ENCODE data around the gene LARP4B.

Gene LARP4B

DNA sequence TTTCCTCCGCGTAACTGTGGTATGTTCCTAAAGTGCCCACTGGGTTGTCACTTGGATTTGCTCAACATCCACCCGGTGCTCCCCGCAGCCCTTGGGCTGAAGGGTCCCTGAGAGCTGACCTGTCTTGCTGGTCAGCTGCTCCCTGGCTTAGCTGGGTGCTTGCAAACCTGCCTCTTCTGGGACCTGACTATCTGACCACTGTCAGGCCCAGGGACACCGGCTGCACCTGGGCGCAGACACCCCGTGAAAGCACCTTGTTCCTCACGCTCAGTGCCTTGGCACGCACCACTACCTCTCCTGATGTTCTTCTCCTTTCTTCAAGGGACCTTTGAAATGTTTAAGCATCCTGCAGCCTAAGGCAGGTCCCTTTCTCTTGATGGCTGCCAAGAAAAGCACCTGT, 26.6 kb upstream of the LARP4B start:
- no peak overlapping the region for H3K4me3 ChIP-seq (ENCODE audit: control insufficient read depth in 1 of 7, extremely low read depth in 1 of 7, insufficient read depth in 4 of 7, low read depth in 2 of 7, low read length in 6 of 7)
- no peaks in the 10 kb centered on the region for H3K27me3 ChIP-seq (replicated peaks in 2 of 5; ENCODE audit: control insufficient read depth in 4 of 5, insufficient read depth in 5 of 5, low read length in 4 of 5)
- H3K4me1 ChIP-seq (ENCODE audit: control extremely low read depth in 1 of 4, control insufficient read depth in 4 of 4, insufficient read depth in 4 of 4, low read length in 3 of 4), result peaks cover 0 to 8% (median 0%) of the 10 kb centered on the region in 4 experiments
- no peaks in the 10 kb centered on the region for H3K36me3 ChIP-seq (ENCODE audit: control insufficient read depth in 4 of 4, insufficient read depth in 4 of 4, low read length in 3 of 4)
- WGBS (ENCODE audit: insufficient coverage), result over 99% methylated on average over 9 of the region's 9 CpGs
- H3K27ac ChIP-seq (ENCODE audit: insufficient read depth in 1 of 2, low read depth in 1 of 2, low read length in 2 of 2, poor library complexity in 1 of 2, severe bottlenecking in 2 of 2), result no peak overlapping the region
- ChIA-PET POLR2A (no interaction called here), CTCF (no interaction called here)
- no peaks in the 10 kb centered on the region for H3K9me3 ChIP-seq (ENCODE audit: control extremely low read depth in 1 of 5, control insufficient read depth in 4 of 5, insufficient read depth in 2 of 5, low read depth in 1 of 5, low read length in 4 of 5)
- no peak for DNase-seq

DNA sequence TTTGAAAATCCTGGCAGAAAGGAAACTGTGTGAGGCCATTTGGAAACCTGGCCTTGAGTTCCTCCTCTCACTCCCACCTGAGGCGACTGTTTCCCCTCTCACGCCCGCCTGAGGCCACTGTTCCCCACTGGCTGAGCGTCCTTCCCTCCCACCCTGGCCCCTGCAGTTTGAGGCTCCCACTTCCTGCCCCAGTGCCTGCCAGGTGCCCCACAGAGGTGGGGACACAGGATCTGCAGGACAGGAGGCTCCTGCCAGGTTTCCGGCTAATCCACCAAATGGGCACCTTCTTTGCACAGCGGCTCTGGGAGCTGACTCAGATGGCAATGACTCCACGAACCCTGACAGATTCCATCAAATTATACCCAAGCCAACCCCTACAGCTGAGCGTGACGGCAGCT, 24.3 kb upstream of the LARP4B start:
- WGBS (ENCODE audit: insufficient coverage), result 73% methylated on average over 6 of the region's 9 CpGs
- no peak for DNase-seq

DNA sequence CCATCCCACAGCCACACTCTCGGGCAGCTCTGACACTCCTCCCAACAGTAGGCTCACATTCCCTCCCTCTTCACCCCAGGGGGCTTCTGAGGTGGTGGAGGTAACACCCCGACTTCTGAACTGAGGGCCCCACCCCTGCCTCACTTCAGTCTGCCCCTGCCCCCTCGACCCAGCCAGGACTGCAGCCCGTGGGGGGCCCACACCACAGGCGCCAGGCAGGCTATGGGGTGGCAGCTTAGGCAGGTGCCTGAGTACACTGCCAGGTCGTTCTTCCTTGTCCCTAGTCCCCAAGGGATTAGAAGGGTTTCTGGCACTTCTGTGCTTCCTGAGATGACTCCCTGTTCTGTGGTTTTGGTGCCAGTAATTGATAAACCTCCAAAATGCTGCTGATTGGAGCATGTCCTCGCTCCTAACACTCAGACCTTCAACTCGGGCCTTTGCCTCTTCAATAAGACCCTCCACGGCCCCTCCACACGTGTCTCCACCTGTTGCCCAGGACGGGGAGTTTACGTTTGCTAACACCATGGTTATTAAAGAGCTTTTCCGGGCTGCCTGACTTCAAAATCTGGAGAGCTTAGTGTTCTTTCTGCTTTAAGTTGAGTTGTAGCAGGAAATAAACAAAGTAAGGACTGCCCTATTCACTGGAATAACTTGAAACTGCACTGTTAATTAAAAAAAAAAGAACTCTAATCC, 23.8 kb upstream of the LARP4B start:
- Histone ChIP-seq H3K4me3 (ENCODE audit: control insufficient read depth in 1 of 7, extremely low read depth in 1 of 7, insufficient read depth in 4 of 7, low read depth in 2 of 7, low read length in 6 of 7) (no peak overlapping the region), H3K27ac (ENCODE audit: insufficient read depth in 1 of 2, low read depth in 1 of 2, low read length in 2 of 2, poor library complexity in 1 of 2, severe bottlenecking in 2 of 2) (no peak overlapping the region), H3K27me3 (replicated peaks in 2 of 5; ENCODE audit: control insufficient read depth in 4 of 5, insufficient read depth in 5 of 5, low read length in 4 of 5) (no peaks in the 10 kb centered on the region), H3K36me3 (ENCODE audit: control insufficient read depth in 4 of 4, insufficient read depth in 4 of 4, low read length in 3 of 4) (no peaks in the 10 kb centered on the region), H3K4me1 (ENCODE audit: control extremely low read depth in 1 of 4, control insufficient read depth in 4 of 4, insufficient read depth in 4 of 4, low read length in 3 of 4) (peaks cover 0 to 8% (median 0%) of the 10 kb centered on the region in 4 experiments), H3K9me3 (ENCODE audit: control extremely low read depth in 1 of 5, control insufficient read depth in 4 of 5, insufficient read depth in 2 of 5, low read depth in 1 of 5, low read length in 4 of 5) (no peaks in the 10 kb centered on the region)
- ChIA-PET CTCF (no interaction called here), POLR2A (no interaction called here)
- WGBS (ENCODE audit: insufficient coverage), result 63% methylated on average over 11 of the region's 13 CpGs
- no peak for DNase-seq

More for the DNA sequence above, 24.3 kb upstream of the LARP4B start:
- Histone ChIP-seq H3K4me3 (ENCODE audit: control insufficient read depth in 1 of 7, extremely low read depth in 1 of 7, insufficient read depth in 4 of 7, low read depth in 2 of 7, low read length in 6 of 7) (no peak overlapping the region), H3K36me3 (ENCODE audit: control insufficient read depth in 4 of 4, insufficient read depth in 4 of 4, low read length in 3 of 4) (no peaks in the 10 kb centered on the region), H3K4me1 (ENCODE audit: control extremely low read depth in 1 of 4, control insufficient read depth in 4 of 4, insufficient read depth in 4 of 4, low read length in 3 of 4) (peaks cover 0 to 8% (median 0%) of the 10 kb centered on the region in 4 experiments), H3K9me3 (ENCODE audit: control extremely low read depth in 1 of 5, control insufficient read depth in 4 of 5, insufficient read depth in 2 of 5, low read depth in 1 of 5, low read length in 4 of 5) (no peaks in the 10 kb centered on the region), H3K27me3 (replicated peaks in 2 of 5; ENCODE audit: control insufficient read depth in 4 of 5, insufficient read depth in 5 of 5, low read length in 4 of 5) (no peaks in the 10 kb centered on the region), H3K27ac (ENCODE audit: insufficient read depth in 1 of 2, low read depth in 1 of 2, low read length in 2 of 2, poor library complexity in 1 of 2, severe bottlenecking in 2 of 2) (no peak overlapping the region)
- POLR2A ChIA-PET, result no interaction called here
- CTCF ChIA-PET, result interaction anchor here (1.6 kb wide), 1 partner anchor 8 kb away, joined by 4 read pairs; no protein-coding TSS in a partner anchor

DNA sequence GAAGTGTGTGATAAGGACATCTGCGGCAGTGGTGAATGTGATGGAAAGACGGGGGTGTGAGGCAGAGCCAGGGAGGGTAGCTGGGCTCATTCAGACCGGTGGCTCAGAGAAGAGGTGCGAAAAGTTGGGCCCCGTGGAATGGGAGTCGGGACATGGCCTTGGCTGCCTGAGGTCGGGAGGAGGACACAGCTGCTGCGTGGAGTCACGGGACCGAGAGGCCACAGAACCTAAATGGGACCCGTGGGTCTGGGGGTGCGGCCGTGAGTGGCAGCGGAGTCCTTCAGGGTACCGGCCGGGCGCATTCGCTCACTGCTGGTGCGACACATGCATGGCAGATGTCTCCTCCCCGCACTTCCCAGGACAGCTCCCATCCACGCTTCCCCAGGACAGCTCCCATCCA, 22.9 kb upstream of the LARP4B start:
- Histone ChIP-seq H3K27ac (ENCODE audit: insufficient read depth in 1 of 2, low read depth in 1 of 2, low read length in 2 of 2, poor library complexity in 1 of 2, severe bottlenecking in 2 of 2) (no peak overlapping the region), H3K4me3 (ENCODE audit: control insufficient read depth in 1 of 7, extremely low read depth in 1 of 7, insufficient read depth in 4 of 7, low read depth in 2 of 7, low read length in 6 of 7) (no peak overlapping the region), H3K9me3 (ENCODE audit: control extremely low read depth in 1 of 5, control insufficient read depth in 4 of 5, insufficient read depth in 2 of 5, low read depth in 1 of 5, low read length in 4 of 5) (no peaks in the 10 kb centered on the region), H3K4me1 (ENCODE audit: control extremely low read depth in 1 of 4, control insufficient read depth in 4 of 4, insufficient read depth in 4 of 4, low read length in 3 of 4) (peaks cover 0 to 8% (median 0%) of the 10 kb centered on the region in 4 experiments), H3K27me3 (replicated peaks in 2 of 5; ENCODE audit: control insufficient read depth in 4 of 5, insufficient read depth in 5 of 5, low read length in 4 of 5) (no peaks in the 10 kb centered on the region), H3K36me3 (ENCODE audit: control insufficient read depth in 4 of 4, insufficient read depth in 4 of 4, low read length in 3 of 4) (no peaks in the 10 kb centered on the region)
- ChIA-PET CTCF (interaction anchor here (0.6 kb wide), 1 partner anchor 13 kb away, joined by 3 read pairs; no protein-coding TSS in a partner anchor), POLR2A (no interaction called here)
- no peak for DNase-seq
- WGBS (ENCODE audit: insufficient coverage), result 94% methylated on average over 12 of the region's 21 CpGs

DNA sequence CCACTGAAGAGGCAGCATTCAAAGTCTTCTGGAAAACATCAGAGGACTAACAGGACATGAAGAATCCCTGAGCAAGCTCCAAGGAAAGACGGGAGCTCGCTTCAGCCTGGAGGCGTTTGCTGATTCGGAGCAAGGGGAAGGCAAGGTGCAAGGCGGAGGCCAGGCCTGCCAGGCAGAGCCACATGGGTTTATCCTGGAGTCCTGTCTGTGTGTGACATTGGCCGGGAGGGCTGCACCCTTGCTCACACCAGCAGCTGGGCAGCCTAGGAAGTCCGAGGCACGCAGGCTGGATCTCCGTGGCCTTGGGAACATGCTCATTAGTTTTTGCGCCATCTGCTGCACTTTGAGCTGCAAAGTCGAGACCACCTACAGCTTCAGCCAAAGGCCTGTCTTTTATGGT, 22.3 kb upstream of the LARP4B start:
- WGBS (ENCODE audit: insufficient coverage), result over 99% methylated on average over 11 of the region's 11 CpGs

DNA sequence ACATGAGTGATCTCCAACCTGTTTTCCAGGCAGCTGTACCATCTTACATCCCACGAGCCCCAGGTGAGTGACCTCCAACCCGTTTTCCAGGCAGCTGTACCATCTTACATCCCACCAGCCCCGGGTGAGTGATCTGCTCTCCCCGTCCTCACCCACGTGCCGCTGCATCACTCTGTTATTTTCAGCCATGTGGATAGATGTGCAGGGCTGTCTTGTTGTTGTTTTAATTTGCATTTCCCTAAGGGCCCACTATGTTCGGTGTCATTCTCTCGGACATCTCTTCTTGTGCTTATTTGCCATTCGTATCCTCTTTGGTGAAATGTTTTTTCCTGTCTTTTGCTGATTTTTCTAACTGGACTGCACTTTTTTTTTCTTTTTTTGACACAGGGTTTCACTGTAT, 17.9 kb upstream of the LARP4B start:
- Histone ChIP-seq H3K4me1 (ENCODE audit: control extremely low read depth in 1 of 4, control insufficient read depth in 4 of 4, insufficient read depth in 4 of 4, low read length in 3 of 4) (peaks cover 0 to 4% (median 3%) of the 10 kb centered on the region in 4 experiments), H3K9me3 (ENCODE audit: control extremely low read depth in 1 of 5, control insufficient read depth in 4 of 5, insufficient read depth in 2 of 5, low read depth in 1 of 5, low read length in 4 of 5) (no peaks in the 10 kb centered on the region), H3K36me3 (ENCODE audit: control insufficient read depth in 4 of 4, insufficient read depth in 4 of 4, low read length in 3 of 4) (no peaks in the 10 kb centered on the region), H3K4me3 (ENCODE audit: control insufficient read depth in 1 of 7, extremely low read depth in 1 of 7, insufficient read depth in 4 of 7, low read depth in 2 of 7, low read length in 6 of 7) (no peak overlapping the region), H3K27me3 (replicated peaks in 2 of 5; ENCODE audit: control insufficient read depth in 4 of 5, insufficient read depth in 5 of 5, low read length in 4 of 5) (no peaks in the 10 kb centered on the region), H3K27ac (ENCODE audit: insufficient read depth in 1 of 2, low read depth in 1 of 2, low read length in 2 of 2, poor library complexity in 1 of 2, severe bottlenecking in 2 of 2) (no peak overlapping the region)
- POLR2A ChIA-PET, result no interaction called here
- no peak for DNase-seq
- CTCF ChIA-PET, result interaction anchor here (0.6 to 0.7 kb wide), 2 partner anchors 86 to 1310 kb away, joined by 3 read pairs; no protein-coding TSS in a partner anchor
- WGBS (ENCODE audit: insufficient coverage), result 96% methylated on average over 3 of the region's 9 CpGs

More for the DNA sequence above, 22.3 kb upstream of the LARP4B start:
- Histone ChIP-seq H3K4me3 (ENCODE audit: control insufficient read depth in 1 of 7, extremely low read depth in 1 of 7, insufficient read depth in 4 of 7, low read depth in 2 of 7, low read length in 6 of 7) (no peak overlapping the region), H3K27ac (ENCODE audit: insufficient read depth in 1 of 2, low read depth in 1 of 2, low read length in 2 of 2, poor library complexity in 1 of 2, severe bottlenecking in 2 of 2) (no peak overlapping the region), H3K4me1 (ENCODE audit: control extremely low read depth in 1 of 4, control insufficient read depth in 4 of 4, insufficient read depth in 4 of 4, low read length in 3 of 4) (peaks cover 0 to 8% (median 0%) of the 10 kb centered on the region in 4 experiments), H3K27me3 (replicated peaks in 2 of 5; ENCODE audit: control insufficient read depth in 4 of 5, insufficient read depth in 5 of 5, low read length in 4 of 5) (no peaks in the 10 kb centered on the region), H3K9me3 (ENCODE audit: control extremely low read depth in 1 of 5, control insufficient read depth in 4 of 5, insufficient read depth in 2 of 5, low read depth in 1 of 5, low read length in 4 of 5) (no peaks in the 10 kb centered on the region), H3K36me3 (ENCODE audit: control insufficient read depth in 4 of 4, insufficient read depth in 4 of 4, low read length in 3 of 4) (no peaks in the 10 kb centered on the region)
- no peak for DNase-seq
- POLR2A ChIA-PET, result no interaction called here
- CTCF ChIA-PET, result interaction anchor here (0.6 kb wide), 1 partner anchor 14 kb away, joined by 3 read pairs; no protein-coding TSS in a partner anchor

DNA sequence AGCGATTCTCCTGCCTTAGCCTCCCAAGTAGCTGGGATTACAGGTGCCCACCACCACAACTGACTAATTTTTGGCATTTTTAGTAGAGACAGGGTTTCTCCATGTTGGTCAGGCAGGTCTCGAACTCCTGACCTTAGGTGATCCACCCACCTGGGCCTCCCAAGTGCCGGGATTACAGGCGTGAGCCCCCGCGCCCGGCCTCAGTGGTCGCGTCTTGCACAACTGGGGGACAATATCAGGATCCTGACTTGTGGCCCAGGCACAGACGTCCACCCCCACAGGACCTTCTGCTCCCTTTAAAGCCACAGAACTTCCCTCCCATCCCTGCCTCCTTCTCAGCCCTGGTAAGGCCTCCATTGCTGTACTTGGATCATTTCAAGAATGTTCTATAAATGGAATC, 16.8 kb upstream of the LARP4B start:
- Histone ChIP-seq H3K4me3 (ENCODE audit: control insufficient read depth in 1 of 7, extremely low read depth in 1 of 7, insufficient read depth in 4 of 7, low read depth in 2 of 7, low read length in 6 of 7) (no peak overlapping the region), H3K9me3 (ENCODE audit: control extremely low read depth in 1 of 5, control insufficient read depth in 4 of 5, insufficient read depth in 2 of 5, low read depth in 1 of 5, low read length in 4 of 5) (no peaks in the 10 kb centered on the region)
- POLR2A ChIA-PET, result no interaction called here

More for the DNA sequence above, 16.8 kb upstream of the LARP4B start:
- DNase-seq, result no peak
- H3K4me1 ChIP-seq (ENCODE audit: control extremely low read depth in 1 of 4, control insufficient read depth in 4 of 4, insufficient read depth in 4 of 4, low read length in 3 of 4), result peaks cover 0 to 12% (median 12%) of the 10 kb centered on the region in 4 experiments
- WGBS (ENCODE audit: insufficient coverage), result 100% methylated on average over 3 of the region's 10 CpGs
- CTCF ChIA-PET, result interaction anchor here (1.7 kb wide), 1 partner anchor 8 kb away, joined by 4 read pairs; no protein-coding TSS in a partner anchor
- H3K27me3 ChIP-seq (replicated peaks in 2 of 5; ENCODE audit: control insufficient read depth in 4 of 5, insufficient read depth in 5 of 5, low read length in 4 of 5), result no peaks in the 10 kb centered on the region
- H3K36me3 ChIP-seq (ENCODE audit: control insufficient read depth in 4 of 4, insufficient read depth in 4 of 4, low read length in 3 of 4), result no peaks in the 10 kb centered on the region
- no peak overlapping the region for H3K27ac ChIP-seq (ENCODE audit: insufficient read depth in 1 of 2, low read depth in 1 of 2, low read length in 2 of 2, poor library complexity in 1 of 2, severe bottlenecking in 2 of 2)
